SK-N-MC (cell line): ENCODE measurements around the gene HOXD4.

Experiments used
- EZH2 ChIP-seq: fragments of 200-600 bp; sonication (generic); IDR thresholded peaks from one replicate; pipeline ENCODE4 v1.6.1; 2017; ENCODE audit warnings: antibody characterized with exemption
- FOXP2 ChIP-seq: optimal IDR thresholded peaks from 2 replicates; pipeline ENCODE3; 2011; ENCODE audit warnings: mild to moderate bottlenecking, moderate library complexity; ENCODE audit not compliant: insufficient read depth; ENCODE audit errors: extremely low read length, control extremely low read depth
- POLR2AphosphoS5 ChIP-seq: IDR thresholded peaks from 2 replicates; pipeline ENCODE4 v1.6.1; 2012; ENCODE audit warnings: mild to moderate bottlenecking, low read depth, low read length, borderline replicate concordance

GRCh38 chr2:176146101-176146500 lies 5.2 kb upstream of the HOXD4 start:
- no peak for TF ChIP-seq POLR2AphosphoS5
- TF ChIP-seq EZH2: no peak
- no peak for TF ChIP-seq FOXP2
